ENCODE data around the gene ZDHHC14. TPM values are rescaled to one million over a fixed set of nuclear protein-coding genes. Genes with fewer than 3 reads are reported as not detected.

Gene ZDHHC14
- total and polyA plus RNA-seq, 8 donors: 8.2 to 33.2 (median 25.8) TPM

DNA sequence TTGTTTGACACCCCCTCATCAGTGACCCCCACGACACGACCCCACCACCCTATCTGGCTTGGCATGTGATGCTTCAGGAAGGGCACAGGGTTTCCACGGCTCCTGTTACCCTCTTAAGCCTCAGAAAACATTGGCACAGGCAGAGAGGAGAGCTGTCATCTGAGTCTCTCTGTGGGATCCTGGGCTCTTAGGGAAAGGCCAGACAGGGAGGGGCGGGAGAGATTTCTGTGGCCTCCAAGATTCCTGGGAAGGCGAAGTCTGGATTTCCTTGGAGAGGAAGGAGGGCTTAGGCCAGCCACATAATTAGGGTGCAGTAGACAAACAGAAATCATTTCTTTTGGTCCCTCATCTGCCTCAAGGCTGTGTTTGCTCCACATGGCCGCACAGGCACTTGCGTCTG is 250.4 kb downstream of the ZDHHC14 start:
- no peak for TF ChIP-seq CTCF (IDR thresholded peaks at IDR 0.05)
- Histone ChIP-seq H3K4me1 (no peaks in the 10 kb centered on the region), H3K27ac (no peak overlapping the region), H3K9me3 (no peaks in the 10 kb centered on the region), H3K36me3 (no peaks in the 10 kb centered on the region), H3K27me3 (no peaks in the 10 kb centered on the region), H3K4me3 (no peak overlapping the region)
- no peak for ATAC-seq
- DNase-seq: no peak
- intact Hi-C loops (cut with DNase I): no loop called here

DNA sequence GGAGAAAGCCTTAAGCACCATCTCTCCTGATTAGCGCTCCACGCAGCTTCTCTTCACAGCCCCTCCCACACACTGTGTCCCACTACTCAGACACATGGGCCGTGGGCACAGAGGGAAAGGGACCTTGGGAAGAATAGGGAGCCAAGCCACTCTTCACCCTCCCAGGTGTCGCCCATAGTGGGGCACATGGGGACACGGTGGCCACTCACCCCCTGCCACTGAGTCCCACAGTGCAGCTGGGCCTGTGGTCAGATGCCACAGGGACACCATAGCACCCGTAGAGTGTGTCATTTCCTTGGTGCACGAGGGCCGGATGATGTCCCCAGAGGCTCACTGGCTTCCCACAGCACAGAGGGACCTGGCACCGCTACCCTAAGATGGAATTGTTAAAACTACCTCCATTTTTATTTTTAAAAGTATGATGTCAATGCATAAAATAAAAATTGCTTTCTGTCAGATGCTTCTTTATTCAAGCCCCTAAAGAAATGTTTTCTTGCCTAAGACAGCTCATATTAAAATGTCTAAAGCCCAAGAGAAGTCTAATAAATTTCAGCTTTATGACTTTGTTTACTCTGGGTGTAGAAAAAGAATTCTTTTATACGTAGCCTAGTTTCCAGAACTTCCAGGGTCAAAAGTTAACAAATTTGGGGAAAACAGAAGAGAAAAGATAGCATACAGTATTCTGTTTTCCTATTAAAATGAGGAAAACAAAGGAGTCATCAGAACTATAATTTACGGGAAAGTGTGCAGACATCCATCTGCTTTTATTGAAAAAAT is 251.0 kb downstream of the ZDHHC14 start:
- DNase-seq: no peak
- intact Hi-C loops (cut with DNase I): no loop called here
- no peak overlapping the region for H3K4me3 ChIP-seq
- H3K27ac ChIP-seq: no peak overlapping the region
- ATAC-seq: no peak
- no peaks in the 10 kb centered on the region for H3K36me3 ChIP-seq
- H3K9me3 ChIP-seq: no peaks in the 10 kb centered on the region
- no peak for TF ChIP-seq CTCF (IDR thresholded peaks at IDR 0.05)
- H3K27me3 ChIP-seq: no peaks in the 10 kb centered on the region
- no peaks in the 10 kb centered on the region for H3K4me1 ChIP-seq

- DNase-seq: no peak
- Histone ChIP-seq H3K4me3 (no peak overlapping the region), H3K27ac (no peak overlapping the region), H3K27me3 (no peaks in the 10 kb centered on the region), H3K36me3 (no peaks in the 10 kb centered on the region), H3K9me3 (no peaks in the 10 kb centered on the region), H3K4me1 (no peaks in the 10 kb centered on the region)
- no peak for TF ChIP-seq CTCF (IDR thresholded peaks at IDR 0.05)
- intact Hi-C loops (cut with DNase I): no loop called here
- ATAC-seq: no peak
These were observed 251.8 kb downstream of the ZDHHC14 start for GRCh38 chr6:157632821-157633220.

- intact Hi-C loops (cut with DNase I): no loop called here
- DNase-seq: no peak
These were observed 253.6 kb downstream of the ZDHHC14 start for GRCh38 chr6:157634546-157634945.

More at GRCh38 chr6:157634546-157634945, 253.6 kb downstream of the ZDHHC14 start:
- no peaks in the 10 kb centered on the region for H3K9me3 ChIP-seq
- H3K4me1 ChIP-seq: no peaks in the 10 kb centered on the region
- no peaks in the 10 kb centered on the region for H3K27me3 ChIP-seq
- no peaks in the 10 kb centered on the region for H3K36me3 ChIP-seq
- no peak overlapping the region for H3K4me3 ChIP-seq
- no peak overlapping the region for H3K27ac ChIP-seq
- no peak for ATAC-seq
- TF ChIP-seq CTCF (IDR thresholded peaks at IDR 0.05): no peak

All from left lung (tissue), 10 donors.